ENCODE results near the gene ARHGEF3.

Gene ARHGEF3

DNA sequence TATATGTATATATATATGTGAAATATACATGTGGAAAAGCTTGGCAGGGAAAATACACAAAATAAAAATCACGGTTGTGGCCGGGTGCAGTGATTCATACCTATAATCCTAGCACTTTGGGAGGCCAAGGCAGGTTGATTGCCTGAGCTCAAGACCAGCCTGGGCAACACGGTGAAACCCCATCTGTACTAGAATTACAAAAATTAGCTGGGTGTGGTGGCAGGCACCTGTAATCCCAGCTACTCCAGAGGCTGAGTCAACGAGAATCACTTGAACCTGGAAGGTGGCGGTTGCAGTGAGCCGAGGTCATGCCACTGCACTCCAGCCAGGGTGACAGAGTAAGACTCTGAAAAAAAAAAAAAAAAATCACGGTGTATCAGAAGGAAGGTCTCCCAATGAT is 20.8 kb upstream of the ARHGEF3 start:
- no peak for DNase-seq (ENCODE audit: low spot score)

DNA sequence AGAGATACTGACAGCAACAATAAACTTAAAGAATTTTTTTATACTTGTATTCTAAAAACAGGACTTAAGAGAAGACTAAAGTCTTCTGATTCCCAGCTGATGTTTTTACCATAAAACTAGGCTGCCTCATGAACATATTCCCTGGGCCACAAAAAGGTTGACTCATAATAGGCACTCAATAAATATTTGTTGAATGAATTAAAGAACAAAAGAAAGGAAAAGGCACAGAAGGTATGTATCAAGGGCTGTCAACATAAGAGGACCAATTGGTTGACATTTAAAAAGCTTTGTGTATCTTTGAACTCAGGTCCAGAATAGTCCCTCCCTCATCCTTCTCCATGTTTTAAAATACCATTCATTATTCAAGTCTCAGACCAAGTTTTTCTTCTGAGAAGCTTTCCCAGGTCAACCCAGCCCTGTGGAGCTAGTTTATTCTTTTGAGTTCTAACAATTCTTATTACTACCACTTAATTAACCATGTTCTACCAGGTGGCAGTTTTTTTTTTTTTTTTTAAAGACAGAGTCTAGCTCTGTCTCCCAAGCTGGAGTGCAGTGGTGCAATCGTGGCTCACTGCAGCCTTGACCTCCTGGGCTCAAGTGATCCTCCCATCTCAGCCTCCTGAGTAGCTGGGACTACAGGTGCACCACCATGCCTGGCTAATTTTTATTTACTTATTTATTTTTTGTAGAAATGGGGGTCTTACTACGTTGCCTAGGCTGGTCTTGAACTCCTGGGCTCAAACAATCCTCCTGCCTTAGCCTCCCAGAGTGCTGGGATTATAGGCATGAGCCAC is 17.5 kb upstream of the ARHGEF3 start:
- no peak for DNase-seq (ENCODE audit: low spot score)

DNA sequence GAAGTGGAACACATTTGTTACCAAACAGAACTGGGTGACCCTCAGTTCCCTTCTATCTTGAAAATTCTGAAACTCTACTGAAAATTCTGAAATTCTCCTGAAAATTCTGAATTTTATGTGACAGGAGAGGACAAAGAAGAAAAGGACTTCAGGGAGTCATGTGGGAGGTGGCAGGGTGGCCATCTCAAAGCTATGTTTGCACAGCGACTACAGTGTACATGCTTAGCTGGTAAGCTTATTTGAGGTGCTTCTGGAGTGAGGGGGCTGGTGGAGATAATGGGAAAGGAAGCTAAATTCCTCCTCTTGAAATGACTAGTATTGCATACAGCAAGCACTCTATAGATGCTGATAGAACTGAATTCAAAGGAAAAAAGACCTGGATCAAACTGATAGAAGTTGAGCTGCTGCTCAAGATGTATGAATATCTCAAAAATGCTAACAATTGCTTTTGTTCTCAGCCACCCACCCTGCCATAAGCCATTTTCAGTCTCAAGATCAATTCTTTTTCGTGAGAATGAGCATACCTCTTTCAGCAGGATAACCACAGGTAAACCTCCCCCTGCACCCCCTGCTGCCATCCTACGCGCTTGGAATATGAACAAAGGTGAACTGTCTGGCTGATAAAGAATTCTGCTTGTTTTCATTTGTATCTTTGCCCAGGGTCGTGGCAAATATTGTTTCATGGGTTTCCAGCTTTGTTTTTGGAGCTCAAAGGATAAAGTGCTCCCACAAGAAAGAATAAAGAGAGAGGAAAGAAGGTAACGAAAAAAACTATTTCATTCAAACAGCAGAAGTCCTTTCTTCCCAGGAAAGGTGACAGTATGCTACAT is 16.6 kb upstream of the ARHGEF3 start:
- DNase-seq (ENCODE audit: low spot score), result no peak

DNA sequence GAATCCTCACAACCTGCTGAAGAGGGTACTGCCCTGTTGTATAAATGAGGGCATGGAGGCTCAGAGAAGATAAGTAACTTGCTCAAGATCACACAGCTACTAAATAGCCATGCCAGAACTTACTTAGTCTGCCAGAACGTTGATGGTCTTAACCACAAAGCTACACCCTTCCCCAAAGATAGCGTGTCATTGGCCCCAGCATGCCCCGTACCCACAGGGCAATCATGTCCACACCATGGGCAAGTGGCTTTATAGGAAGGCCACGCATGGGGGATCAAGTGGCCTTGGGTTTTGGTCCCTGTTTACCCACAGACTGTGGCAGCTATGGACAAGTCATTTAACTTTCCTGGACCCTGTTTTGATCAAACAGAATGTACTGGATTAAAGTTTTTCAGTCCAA is 15.9 kb upstream of the ARHGEF3 start:
- no peak for DNase-seq (ENCODE audit: low spot score)

DNA sequence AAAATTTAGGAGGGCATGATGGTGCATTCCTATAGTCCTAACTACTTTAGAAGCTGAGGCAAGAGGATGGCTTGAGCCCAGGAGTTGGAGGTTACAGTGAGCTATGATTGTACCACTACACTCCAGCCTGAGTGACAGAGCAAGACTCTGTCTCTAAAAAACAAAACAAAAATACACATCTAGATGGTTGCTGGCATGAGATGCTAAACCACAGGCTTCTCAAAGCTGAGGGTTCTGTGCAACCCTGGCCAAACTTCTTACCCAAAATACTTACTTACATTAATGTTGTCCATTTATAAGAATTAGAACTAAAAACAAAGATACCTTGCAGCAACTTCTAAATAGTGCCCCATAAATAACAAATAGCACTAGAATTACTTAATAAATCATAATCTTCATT is 14.3 kb upstream of the ARHGEF3 start:
- no peak for DNase-seq (ENCODE audit: low spot score)

DNA sequence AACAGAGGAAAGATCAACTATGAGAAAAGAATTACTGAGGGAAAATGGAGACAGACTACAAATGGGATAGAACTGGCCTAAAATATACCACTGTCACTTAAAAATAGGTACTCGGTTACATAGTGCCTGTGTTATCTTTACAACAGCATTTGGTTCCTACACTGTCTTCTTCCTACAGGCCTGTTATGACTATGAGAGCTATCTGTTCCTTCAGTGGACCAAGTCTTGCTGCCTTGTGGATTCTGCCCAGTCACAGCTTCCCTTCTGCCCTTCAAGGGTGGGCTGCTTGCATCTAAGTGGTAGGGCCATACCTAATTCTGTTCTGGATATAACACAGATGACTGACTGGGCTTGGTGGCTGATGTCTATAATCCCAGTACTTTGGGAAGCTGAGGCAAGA is 13.8 kb upstream of the ARHGEF3 start:
- no peak for DNase-seq (ENCODE audit: low spot score)

DNA sequence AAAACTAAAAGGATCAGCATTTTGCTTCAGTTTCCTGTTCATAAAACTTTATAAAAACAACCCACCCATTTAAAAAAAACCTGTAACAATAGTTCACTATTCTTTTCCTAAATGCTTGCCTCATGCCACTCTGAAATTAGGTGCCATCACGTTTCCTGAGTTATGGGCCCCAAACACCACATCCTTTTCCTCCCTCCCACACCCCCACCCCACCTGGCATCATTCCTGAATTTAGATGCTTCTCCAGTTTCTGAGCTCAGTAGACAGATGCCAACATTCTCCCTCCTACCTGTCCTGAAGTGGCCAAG is 11.9 kb upstream of the ARHGEF3 start:
- no peak for DNase-seq (ENCODE audit: low spot score)

DNA sequence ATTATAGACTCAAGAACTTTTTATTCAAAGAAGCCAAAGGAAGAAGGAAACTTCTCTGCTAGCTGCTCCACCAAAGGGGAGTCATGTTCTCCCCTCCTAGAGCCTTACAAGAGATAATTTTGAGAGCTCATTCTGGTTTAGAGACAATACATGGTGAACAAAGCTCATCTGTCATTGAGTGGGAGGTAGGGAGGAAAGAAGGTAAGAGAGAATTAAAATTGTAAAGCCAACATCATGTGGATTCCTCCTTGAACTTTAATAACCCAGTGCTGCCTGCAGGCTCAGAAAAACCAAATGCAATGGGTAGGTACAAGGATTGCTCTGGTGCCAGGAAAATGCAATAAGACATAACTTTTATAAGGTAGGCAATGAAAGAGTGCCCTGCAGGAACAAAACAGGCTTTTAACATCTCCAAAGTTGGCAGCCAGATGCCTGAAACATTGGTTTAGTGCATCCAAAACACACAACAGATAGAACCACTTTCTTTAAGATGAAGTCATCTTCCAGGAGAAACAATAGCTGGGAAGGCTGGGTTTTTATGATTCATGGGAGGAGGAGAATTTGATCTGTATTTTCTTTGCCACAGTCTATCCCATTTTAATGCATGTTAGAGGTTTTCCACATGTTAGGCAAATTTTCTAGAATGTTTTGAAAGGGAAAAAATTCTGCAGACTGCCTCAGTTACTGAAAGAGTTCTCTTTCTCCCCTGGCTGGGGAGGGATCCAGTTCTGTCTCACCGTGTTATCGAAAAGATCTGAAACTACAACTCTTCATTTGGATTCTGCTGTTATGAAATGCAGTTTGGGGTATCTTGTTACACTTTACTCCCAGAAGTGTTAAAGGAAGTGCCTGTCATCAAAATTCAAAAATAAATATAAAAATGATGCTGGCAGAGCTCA is 11.3 kb upstream of the ARHGEF3 start:
- DNase-seq (ENCODE audit: low spot score), result no peak

DNA sequence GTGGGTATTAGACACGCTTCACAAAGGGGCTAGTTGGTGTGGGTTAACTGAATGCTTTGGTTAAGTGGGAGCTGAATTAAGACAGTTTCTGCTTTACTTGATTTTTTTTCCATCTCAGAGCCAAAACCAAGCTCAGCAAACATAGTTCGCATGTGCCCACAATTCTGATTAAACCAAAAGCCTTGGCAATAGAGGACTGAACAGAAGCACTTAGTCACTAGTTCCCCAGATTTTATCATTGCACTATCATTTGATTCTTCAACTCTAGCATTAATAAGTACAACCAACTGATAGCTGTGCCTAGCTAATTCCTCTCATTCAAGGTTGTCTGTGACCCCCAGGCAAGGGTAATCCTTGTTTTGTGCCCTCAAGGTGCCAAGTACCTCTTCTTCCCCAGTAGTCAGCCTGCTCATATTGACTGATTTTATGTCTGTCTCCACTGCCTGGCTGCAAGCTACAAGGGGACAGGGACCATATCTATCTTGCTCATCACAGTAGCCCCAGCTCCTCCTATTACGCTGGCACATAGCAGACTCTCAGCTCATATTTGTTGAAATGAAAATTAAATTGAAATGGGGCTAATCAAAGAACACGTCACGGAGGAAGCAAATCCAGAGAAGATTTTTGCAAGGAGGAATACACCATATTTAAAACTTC is 9.9 kb upstream of the ARHGEF3 start:
- DNase-seq (ENCODE audit: low spot score), result no peak

DNA sequence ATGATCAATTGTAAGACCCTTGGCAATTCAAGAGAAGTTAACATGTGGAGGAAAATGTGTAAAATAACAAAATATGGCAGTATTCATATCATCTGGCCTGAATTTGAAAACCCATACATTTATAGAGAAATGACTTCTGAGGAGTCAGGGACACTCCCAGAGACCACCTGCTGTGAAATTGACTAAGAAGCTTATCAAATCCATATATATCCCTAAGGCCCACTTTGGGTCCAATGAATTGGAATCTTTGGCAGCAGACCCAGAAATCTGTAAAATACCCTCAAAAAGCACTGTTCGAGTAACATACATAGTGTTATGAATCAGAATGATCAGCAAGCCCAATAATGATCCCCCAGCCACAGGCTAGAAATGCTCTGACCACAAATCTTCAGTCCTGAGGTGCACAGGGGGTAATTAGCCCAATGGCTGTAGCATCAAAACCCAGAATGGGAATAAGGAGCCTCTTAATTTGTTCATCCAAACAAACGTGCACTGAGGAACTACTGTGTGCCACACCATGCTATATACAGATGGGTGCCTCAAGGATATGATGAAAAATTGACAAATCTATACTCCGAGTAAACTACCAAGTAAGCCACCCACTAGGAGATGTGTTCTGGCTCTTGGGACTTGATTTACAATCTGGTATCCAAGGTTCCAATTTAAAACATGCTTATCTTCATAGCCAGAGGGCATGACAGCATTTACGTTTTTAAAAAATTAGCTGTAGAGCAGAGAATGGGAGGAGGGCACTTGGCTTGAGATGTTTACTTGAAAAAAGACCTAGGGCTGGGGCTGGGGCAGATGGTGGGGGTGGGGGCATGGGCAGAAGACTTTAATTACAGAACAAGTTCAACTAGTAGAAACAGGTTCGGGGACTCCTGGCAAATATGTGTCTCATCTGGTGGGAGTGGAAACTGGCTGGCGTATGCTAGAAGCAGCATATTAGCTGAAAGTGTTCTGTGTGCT is 9.1 kb upstream of the ARHGEF3 start:
- no peak for DNase-seq (ENCODE audit: low spot score)

DNA sequence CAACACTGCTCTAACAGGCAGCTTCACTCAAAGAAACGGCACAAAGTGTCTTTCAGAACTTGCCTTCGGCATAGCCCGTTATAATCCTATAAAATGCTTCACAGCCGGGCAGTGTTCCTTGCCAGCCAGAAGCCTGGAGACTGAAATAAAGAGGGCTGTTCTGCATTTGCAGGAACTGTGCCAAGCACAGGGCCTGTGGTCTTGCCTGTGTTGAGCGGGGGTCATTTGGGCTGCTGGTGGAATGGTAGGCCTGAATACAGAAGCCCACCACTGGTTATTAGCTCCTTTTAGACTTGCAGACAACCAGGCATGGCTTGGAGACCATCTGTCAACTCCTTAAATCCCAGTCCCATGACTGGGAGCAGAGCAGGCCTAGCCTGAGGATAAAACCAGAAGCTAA is 4.7 kb upstream of the ARHGEF3 start:
- DNase-seq (ENCODE audit: low spot score), result no peak

DNA sequence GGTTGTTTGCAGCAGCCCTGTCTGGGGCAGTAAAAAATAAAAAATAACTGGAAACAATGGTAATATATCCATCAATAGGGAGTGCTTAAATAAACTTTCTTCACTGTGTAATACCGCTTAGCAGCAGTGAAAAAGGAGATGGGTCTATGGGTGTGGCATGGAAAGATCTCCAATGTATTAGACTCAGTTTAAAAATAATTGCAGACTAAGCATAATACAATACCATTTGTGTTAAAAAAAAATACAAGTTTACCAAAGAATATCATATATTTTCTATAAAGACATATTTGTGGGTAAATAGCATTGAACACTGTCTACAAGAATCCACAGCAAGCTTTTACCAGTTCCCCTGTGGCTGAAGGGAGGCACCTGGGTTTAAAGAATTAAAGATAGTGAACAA is 1.0 kb upstream of the ARHGEF3 start:
- DNase-seq (ENCODE audit: low spot score), result no peak

DNA sequence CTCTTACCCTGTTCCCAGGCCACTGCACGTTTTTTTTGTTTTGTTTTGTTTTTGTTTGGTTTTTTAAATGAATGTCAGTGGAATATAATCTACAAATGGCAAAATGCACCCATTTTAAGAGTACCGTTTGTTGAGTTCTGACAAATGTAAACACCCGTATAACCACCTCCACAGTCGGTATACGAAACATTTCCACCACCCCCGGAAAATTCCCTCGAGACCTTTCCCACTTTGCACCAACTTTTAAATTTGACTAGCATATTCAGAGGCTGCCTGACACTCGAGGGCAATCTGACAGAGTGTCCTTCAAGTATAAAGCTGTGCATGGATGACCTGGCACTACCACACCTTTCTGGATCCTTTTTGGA is 613 bp upstream of the ARHGEF3 start:
- no peak for DNase-seq (ENCODE audit: low spot score)

DNA sequence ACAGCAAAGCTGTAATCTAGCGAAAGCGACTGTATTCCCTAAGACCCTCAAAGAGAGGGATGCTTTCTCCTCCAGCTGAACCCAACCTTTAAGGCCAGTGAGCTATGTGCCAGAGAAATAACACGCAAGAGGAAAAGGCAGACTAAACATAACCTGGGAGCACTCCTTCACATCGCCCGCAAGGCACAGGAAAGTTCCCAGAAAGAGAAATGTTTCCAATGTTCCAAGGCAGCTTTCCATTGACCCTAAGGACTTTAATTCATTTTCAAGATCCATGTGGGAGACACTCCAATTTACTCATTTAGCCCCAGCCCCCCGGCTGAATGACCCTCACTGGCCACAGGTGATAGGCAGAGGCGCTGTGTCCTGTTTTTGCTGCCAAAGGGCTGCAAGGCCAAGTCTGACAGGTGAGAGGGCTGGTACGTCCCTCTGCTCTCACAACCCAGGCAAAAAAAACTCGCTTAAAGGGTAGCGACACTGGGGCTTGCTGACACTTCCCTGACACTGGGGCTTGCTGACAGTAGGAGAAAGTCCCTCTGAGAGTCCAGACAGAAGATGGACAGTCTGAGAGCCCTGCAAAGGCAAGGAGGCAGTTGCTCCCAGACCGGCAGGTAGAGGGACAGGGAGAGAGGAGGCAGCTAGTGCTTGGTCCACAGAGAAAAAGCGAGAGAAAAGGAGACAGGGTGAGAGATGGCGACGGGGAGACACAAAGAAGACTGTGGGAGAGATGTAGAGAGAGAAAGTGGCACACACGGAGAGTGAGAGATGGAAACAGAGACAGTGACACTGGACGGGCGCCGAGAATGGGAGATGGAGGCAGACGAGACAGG is 702 bp downstream of the ARHGEF3 start:
- DNase-seq (ENCODE audit: low spot score), result no peak

DNA sequence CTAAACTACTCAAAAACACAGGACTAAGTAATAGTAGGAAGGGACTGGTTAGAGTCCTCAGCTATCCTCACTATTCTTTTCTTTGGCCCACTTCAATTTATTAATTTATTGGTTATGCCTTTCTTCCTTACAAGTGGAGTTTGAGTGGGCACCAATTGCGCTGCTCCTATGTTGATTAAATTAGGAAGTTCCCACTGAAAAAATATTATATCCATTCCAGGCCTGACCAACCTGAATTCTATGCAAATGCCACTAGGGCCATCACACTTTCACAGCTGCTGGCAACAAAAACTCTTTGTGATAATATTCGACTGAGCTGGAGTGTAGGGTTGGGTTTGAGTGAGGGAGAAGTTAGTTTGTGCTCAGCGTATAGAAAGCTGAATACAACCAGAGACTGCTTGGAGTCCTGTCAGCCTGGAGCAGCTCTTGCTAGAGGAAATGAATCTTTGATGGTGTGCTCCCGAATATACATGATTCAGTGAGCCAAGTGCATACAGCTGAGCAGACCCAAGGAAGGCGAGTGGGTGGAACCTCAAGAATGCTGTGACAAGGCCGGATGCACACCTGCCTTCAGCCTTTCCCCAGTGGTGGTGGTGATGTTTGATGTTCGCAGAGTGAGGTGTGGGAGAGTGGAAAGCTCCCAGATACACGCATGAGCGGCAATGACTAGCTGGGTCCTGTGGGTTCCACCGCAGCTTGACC is 1.5 kb downstream of the ARHGEF3 start:
- DNase-seq (ENCODE audit: low spot score), result no peak

DNA sequence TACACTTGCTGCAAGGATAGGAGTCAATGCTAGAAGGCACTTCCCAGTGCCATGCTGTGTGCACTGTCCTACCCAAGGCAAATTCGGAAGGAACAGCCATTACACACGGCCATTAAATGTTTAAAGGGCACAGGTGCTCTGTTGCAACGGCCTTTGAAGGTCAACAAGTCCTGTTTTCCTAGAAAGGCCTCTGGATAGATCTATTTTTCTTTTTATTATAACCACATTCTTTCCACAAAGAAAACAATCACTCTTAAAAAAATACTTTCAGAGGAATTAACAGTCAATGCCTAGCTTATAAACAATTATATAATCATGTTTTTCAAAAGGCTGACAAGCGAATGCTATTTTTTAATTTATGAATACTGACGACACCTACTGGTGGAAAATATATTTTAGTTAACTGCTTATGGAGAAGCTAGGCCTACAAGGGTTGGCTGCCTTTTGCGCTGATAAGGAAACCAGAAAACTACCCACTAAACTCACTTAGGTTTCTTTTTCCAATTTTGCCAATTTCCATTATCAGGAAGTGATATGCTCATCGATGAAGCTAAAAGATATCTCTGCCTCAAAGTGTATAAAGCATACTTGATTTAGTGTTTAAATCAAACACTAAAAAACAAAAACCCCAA is 2.4 kb downstream of the ARHGEF3 start:
- no peak for DNase-seq (ENCODE audit: low spot score)

DNA sequence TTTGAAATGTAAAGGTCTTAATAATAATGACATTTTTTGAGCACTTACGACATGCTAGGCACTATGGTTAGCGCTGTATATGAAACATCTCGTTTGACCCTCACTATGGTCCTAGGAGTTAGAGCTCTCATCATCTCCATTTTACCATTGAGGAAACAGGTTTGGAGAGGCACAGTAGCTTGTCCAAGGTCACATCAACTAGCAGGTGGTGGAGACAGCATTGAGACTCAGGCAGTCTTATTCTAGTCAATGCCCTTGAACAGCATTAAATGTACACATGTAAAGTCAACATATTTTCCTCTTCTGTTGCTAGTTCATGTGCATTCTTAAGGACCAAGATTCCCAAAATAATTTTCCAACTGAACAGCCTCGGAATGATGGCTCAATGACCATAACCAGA is 4.8 kb downstream of the ARHGEF3 start:
- no peak for DNase-seq (ENCODE audit: low spot score)

DNA sequence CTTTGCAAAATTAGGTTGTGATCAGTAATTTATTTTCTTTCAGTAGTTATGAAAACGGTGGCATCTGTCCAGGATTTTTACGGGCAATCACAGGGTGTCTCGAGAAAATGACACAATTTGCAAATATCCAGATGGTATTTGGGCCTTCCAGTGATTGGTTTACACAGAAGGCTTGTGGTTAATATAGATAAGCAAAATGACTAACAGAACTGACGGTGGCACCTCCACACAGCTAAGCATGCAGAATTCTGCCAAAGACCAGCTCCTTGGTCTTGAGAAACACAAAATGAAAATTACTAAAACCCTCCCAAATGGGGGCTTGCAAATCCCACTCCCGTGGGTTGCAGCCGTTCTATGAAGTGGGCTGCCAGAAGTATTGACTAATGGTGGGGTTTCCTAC is 5.5 kb downstream of the ARHGEF3 start:
- DNase-seq (ENCODE audit: low spot score), result no peak

DNA sequence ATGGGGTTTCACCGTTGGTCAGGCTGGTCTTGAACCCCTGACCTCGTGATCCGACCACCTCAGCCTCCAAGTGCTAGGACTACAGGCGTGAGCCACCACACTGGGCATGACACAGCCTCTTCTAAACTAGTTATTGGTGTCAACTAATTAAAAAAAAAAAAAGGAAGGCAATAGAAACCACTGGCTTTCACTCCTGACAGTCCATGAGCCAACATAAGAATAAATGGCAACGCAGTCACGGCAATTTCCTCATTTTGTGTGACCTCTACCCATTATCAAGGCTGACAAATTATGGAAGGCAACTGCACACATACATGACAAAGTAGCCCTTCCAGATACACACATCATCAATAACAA is 5.9 kb downstream of the ARHGEF3 start:
- no peak for DNase-seq (ENCODE audit: low spot score)
